H9 (cell line): ENCODE results near the gene TOGARAM2. TPM values are rescaled to one million over a fixed set of nuclear protein-coding genes. Genes with fewer than 3 reads are reported as not detected.

ENCODE experiments used
- DNase-seq: peaks from one replicate; pipeline ENCODE4 v3.0.0-alpha.2; 2017
- H2AFZ ChIP-seq: one replicate; pipeline ENCODE4 v1.6.1; 2013; ENCODE audit warnings: mild to moderate bottlenecking, low read length, control low read depth, moderate library complexity
- H2AK5ac ChIP-seq: 2 replicates; pipeline ENCODE4 v1.6.1; 2013; ENCODE audit warnings: low read length, control low read depth, mixed read lengths; ENCODE audit not compliant: insufficient read length
- H2BK120ac ChIP-seq: one replicate; pipeline ENCODE4 v1.6.1; 2013; ENCODE audit warnings: low read depth, mild to moderate bottlenecking, low read length, control low read depth, inconsistent platforms; ENCODE audit not compliant: poor library complexity, severe bottlenecking
- H2BK12ac ChIP-seq: 2 replicates; pipeline ENCODE4 v1.6.1; 2013; ENCODE audit warnings: low read length, control low read depth, mixed read lengths, low read depth; ENCODE audit not compliant: insufficient read length
- H2BK15ac ChIP-seq: 2 replicates; pipeline ENCODE4 v1.6.1; 2013; ENCODE audit warnings: low read depth, low read length, control low read depth
- H2BK20ac ChIP-seq: one replicate; pipeline ENCODE4 v1.6.1; 2013; ENCODE audit warnings: low read depth, mild to moderate bottlenecking, low read length, control low read depth, inconsistent platforms; ENCODE audit not compliant: poor library complexity, severe bottlenecking
- H2BK5ac ChIP-seq: 2 replicates; pipeline ENCODE4 v1.6.1; 2013; ENCODE audit warnings: low read length, control low read depth, mixed read lengths; ENCODE audit not compliant: insufficient read length
- H3K14ac ChIP-seq: 2 replicates; pipeline ENCODE4 v1.6.1; 2013; ENCODE audit warnings: low read length, control low read depth; ENCODE audit not compliant: insufficient read depth
- H3K18ac ChIP-seq: 2 replicates; pipeline ENCODE4 v1.6.1; 2013; ENCODE audit warnings: low read depth, mild to moderate bottlenecking, mixed read lengths, low read length, control low read depth; ENCODE audit not compliant: insufficient read length
- H3K23ac ChIP-seq: 2 replicates; pipeline ENCODE4 v1.6.1; 2013; ENCODE audit warnings: low read length, control low read depth, mixed read lengths, low read depth; ENCODE audit not compliant: insufficient read length
- H3K23me2 ChIP-seq: 2 replicates; pipeline ENCODE4 v1.6.1; 2013; ENCODE audit warnings: low read depth, mild to moderate bottlenecking, mixed read lengths, low read length, control low read depth; ENCODE audit not compliant: insufficient read length, poor library complexity, severe bottlenecking
- H3K27ac ChIP-seq: 2 replicates; pipeline ENCODE4 v1.5.1; 2013; ENCODE audit warnings: low read length, control low read depth, mixed read lengths, low read depth; ENCODE audit not compliant: insufficient read length
- H3K27me3 ChIP-seq: 2 replicates; pipeline ENCODE4 v1.6.1; 2013; ENCODE audit warnings: low read length, control low read depth, inconsistent platforms; ENCODE audit not compliant: insufficient read depth
- H3K4ac ChIP-seq: 2 replicates; pipeline ENCODE4 v1.6.1; 2013; ENCODE audit warnings: low read depth, mild to moderate bottlenecking, control low read depth, inconsistent platforms, low read length, moderate library complexity
- H3K4me1 ChIP-seq: 2 replicates; pipeline ENCODE4 v1.6.1; 2013; ENCODE audit warnings: low read length, control low read depth, inconsistent platforms; ENCODE audit not compliant: insufficient read depth
- H3K4me2 ChIP-seq: 2 replicates; pipeline ENCODE4 v1.6.1; 2013; ENCODE audit warnings: low read length, control low read depth, mixed read lengths; ENCODE audit not compliant: insufficient read length, insufficient read depth
- H3K56ac ChIP-seq: 2 replicates; pipeline ENCODE4 v1.6.1; 2013; ENCODE audit warnings: low read depth, mild to moderate bottlenecking, mixed read lengths, low read length, control low read depth; ENCODE audit not compliant: insufficient read length
- H3K79me1 ChIP-seq: 2 replicates; pipeline ENCODE4 v1.6.1; 2013; ENCODE audit warnings: low read depth, mild to moderate bottlenecking, moderate library complexity, low read length, control low read depth, inconsistent platforms; ENCODE audit not compliant: insufficient read depth, poor library complexity, severe bottlenecking
- H3K79me2 ChIP-seq: 2 replicates; pipeline ENCODE4 v1.6.1; 2013; ENCODE audit warnings: low read length, control low read depth, inconsistent platforms; ENCODE audit not compliant: insufficient read depth
- H3K9ac ChIP-seq: 2 replicates; pipeline ENCODE4 v1.6.1; 2013; ENCODE audit warnings: low read length, control low read depth, mixed read lengths; ENCODE audit not compliant: insufficient read length; ENCODE audit errors: extremely low read depth
- H3K9me3 ChIP-seq: one replicate; pipeline ENCODE4 v1.6.1; 2013; ENCODE audit warnings: low read depth, low read length, inconsistent platforms; ENCODE audit not compliant: control insufficient read depth
- H3T11ph ChIP-seq: one replicate; pipeline ENCODE4 v1.6.1; 2013; ENCODE audit warnings: mild to moderate bottlenecking, low read length, control low read depth, inconsistent platforms
- H4K20me1 ChIP-seq: one replicate; pipeline ENCODE4 v1.6.1; 2013; ENCODE audit not compliant: control insufficient read depth, insufficient read length, insufficient read depth
- H4K5ac ChIP-seq: 2 replicates; pipeline ENCODE4 v1.6.1; 2013; ENCODE audit warnings: low read depth, mild to moderate bottlenecking, mixed read lengths, low read length, control low read depth; ENCODE audit not compliant: insufficient read length
- H4K8ac ChIP-seq: replicated peaks from 2 replicates; pipeline ENCODE4 v1.6.1; 2013; ENCODE audit warnings: low read length, control low read depth, mixed read lengths, low read depth; ENCODE audit not compliant: insufficient read length
- H4K91ac ChIP-seq: 2 replicates; pipeline ENCODE4 v1.6.1; 2013; ENCODE audit warnings: low read depth, mild to moderate bottlenecking, moderate library complexity, mixed read lengths, low read length, control low read depth; ENCODE audit not compliant: insufficient read length
- H3K27ac Mint-ChIP-seq, 3 experiments: 2 replicates in 2 of 3; 3 replicates in 1 of 3; pipeline ENCODE4 v1.8.0; 2020 to 2021; ENCODE audit warnings: mixed read lengths in 3 of 3, mild to moderate bottlenecking in 1 of 3, moderate library complexity in 1 of 3
- H3K27me3 Mint-ChIP-seq: 2 replicates; pipeline ENCODE4 v1.8.0; 2021; ENCODE audit warnings: low read depth, mild to moderate bottlenecking, moderate library complexity, mixed read lengths
- H3K36me3 Mint-ChIP-seq, 3 experiments: 2 replicates in 2 of 3; 3 replicates in 1 of 3; pipeline ENCODE4 v1.8.0; 2020 to 2021; ENCODE audit warnings: low read depth in 3 of 3, mixed read lengths in 3 of 3; ENCODE audit not compliant: insufficient read depth in 1 of 3
- H3K4me1 Mint-ChIP-seq, 2 experiments: 2 replicates each; pipeline ENCODE4 v1.8.0; 2020; ENCODE audit warnings: mixed read lengths in 2 of 2
- H3K4me3 Mint-ChIP-seq, 2 experiments: 2 replicates in 1 of 2; 3 replicates in 1 of 2; pipeline ENCODE4 v1.8.0; 2020 to 2021; ENCODE audit warnings: mild to moderate bottlenecking in 2 of 2, mixed read lengths in 2 of 2, moderate library complexity in 1 of 2
- H3K9me3 Mint-ChIP-seq, 2 experiments: 2 replicates in 1 of 2; 3 replicates in 1 of 2; pipeline ENCODE4 v1.8.0; 2020; ENCODE audit warnings: mild to moderate bottlenecking in 2 of 2, mixed read lengths in 2 of 2, moderate library complexity in 1 of 2
- CTCF ChIP-seq: fragments of 200-600 bp; sonication (generic); conservative IDR thresholded peaks from 3 replicates; pipeline ENCODE4 v1.8.0; 2021; ENCODE audit warnings: antibody characterized with exemption, mild to moderate bottlenecking
- WGBS: extraction: QIAGEN DNeasy Blood & Tissue Kit; methylation state at CpG from one replicate; pipeline ENCODE4 v1.1.7; 2013; ENCODE audit warnings: missing lambda C conversion rate, low lambda C conversion rate, mixed read lengths; ENCODE audit not compliant: insufficient read length; ENCODE audit errors: extremely low coverage; 5-methylcytosine and 5-hydroxymethylcytosine counted together
- total RNA-seq: library from RNA; stranded (reverse); gene quantifications from 2 replicates; pipeline ENCODE4 v1.2.1, GENCODE V29; 2021

Gene TOGARAM2
- total RNA-seq, 1 experiment from 2014 or later = 0.83 TPM

- Histone ChIP-seq H3K9me3 (no peaks in the 10 kb centered on the region), H2AK5ac (no peak overlapping the region), H3K79me2 (no peaks in the 10 kb centered on the region), H3K27ac (no peak overlapping the region), H4K5ac (no peak overlapping the region), H3K23ac (no peak overlapping the region), H2BK120ac (no peak overlapping the region), H3K9ac (no peak overlapping the region), H2BK12ac (no peak overlapping the region), H2BK20ac (no peak overlapping the region), H3T11ph (no peak overlapping the region), H3K23me2 (no peaks in the 10 kb centered on the region), H4K91ac (no peak overlapping the region), H3K4me1 (no peaks in the 10 kb centered on the region), H3K56ac (no peak overlapping the region), H3K4me2 (no peak overlapping the region), H3K79me1 (no peaks in the 10 kb centered on the region), H3K18ac (no peak overlapping the region), H4K20me1 (no peaks in the 10 kb centered on the region), H2BK5ac (no peak overlapping the region), H2AFZ (no peak overlapping the region), H3K4ac (no peak overlapping the region), H3K27me3 (no peaks in the 10 kb centered on the region), H4K8ac (no peak overlapping the region), H2BK15ac (no peak overlapping the region), H3K14ac (no peak overlapping the region)
- DNase-seq = no peak
- Mint-ChIP-seq H3K9me3 (no peaks in the 10 kb centered on the region), H3K4me3 (no peak overlapping the region), H3K4me1 (peaks cover 3% of the 10 kb centered on the region in 2 experiments; a peak in 3 of 4 replicates), H3K27ac (no peak overlapping the region), H3K27me3 (peaks cover 2% of the 10 kb centered on the region; the same call in 1 of the 2 replicates), H3K36me3 (no peaks in the 10 kb centered on the region)
- no CpG with 5 or more reads among the region's 4 CpGs for WGBS
- TF ChIP-seq CTCF = no peak
These were observed 6.8 kb upstream of the TOGARAM2 start for GRCh38 chr2:28974252-28974651.
